Measurements from ENCODE around the gene SPEF1. TPM values are rescaled to one million over a fixed set of nuclear protein-coding genes. Genes with fewer than 3 reads are reported as not detected.

Gene SPEF1
- total RNA-seq, 1 experiment from 2014 or later: not detected

- Mint-ChIP-seq H3K4me1 (ENCODE audit: low read depth, unreplicated experiment) (no peaks in the 10 kb centered on the region), H3K27me3 (ENCODE audit: insufficient read depth, unreplicated experiment) (no peaks in the 10 kb centered on the region), H3K4me3 (ENCODE audit: unreplicated experiment) (no peak overlapping the region), H3K27ac (ENCODE audit: unreplicated experiment) (no peak overlapping the region), H3K36me3 (ENCODE audit: insufficient read depth, unreplicated experiment) (peaks cover 15% of the 10 kb centered on the region), H3K9me3 (ENCODE audit: unreplicated experiment) (no peaks in the 10 kb centered on the region)
- ChIA-PET POLR2A (no interaction called here), CTCF (no interaction called here)
- H3K27me3 ChIP-seq (replicated peaks; ENCODE audit: control insufficient read depth, insufficient read depth, low read length): no peaks in the 10 kb centered on the region
- H3K4me1 ChIP-seq: no peaks in the 10 kb centered on the region
- H3K9me3 ChIP-seq: no peaks in the 10 kb centered on the region
- H3K36me3 ChIP-seq (ENCODE audit: control insufficient read depth, insufficient read depth, low read length): 0 out of 2 replicates have a peak, but pooled peaks cover 1% of the 10 kb centered on the region
- no peak overlapping the region for H3K4me3 ChIP-seq (ENCODE audit: low read depth, low read length)
- no peak for DNase-seq
- intact Hi-C loops (cut with micrococcal nuclease; ENCODE audit: unreplicated experiment): no loop called here
- TF ChIP-seq CTCF (IDR thresholded peaks at IDR 0.05; ENCODE audit: insufficient read depth in 1 of 2, low read depth in 1 of 2, low read length in 1 of 2, severe bottlenecking in 1 of 2, unreplicated experiment in 1 of 2): no peak
- BruUV-seq (replicated peaks): no TSS peak
Measured at GRCh38 chr20:3758566-3758965, 22.7 kb downstream of the SPEF1 start.

- Histone ChIP-seq H3K36me3 (ENCODE audit: control insufficient read depth, insufficient read depth, low read length) (0 out of 2 replicates have a peak, but pooled peaks cover 1% of the 10 kb centered on the region), H3K4me1 (no peaks in the 10 kb centered on the region), H3K4me3 (ENCODE audit: low read depth, low read length) (no peak overlapping the region), H3K27me3 (replicated peaks; ENCODE audit: control insufficient read depth, insufficient read depth, low read length) (no peaks in the 10 kb centered on the region), H3K9me3 (no peaks in the 10 kb centered on the region)
- H3K27me3 Mint-ChIP-seq (ENCODE audit: insufficient read depth, unreplicated experiment): no peaks in the 10 kb centered on the region
- no peak for TF ChIP-seq CTCF (IDR thresholded peaks at IDR 0.05; ENCODE audit: insufficient read depth in 1 of 2, low read depth in 1 of 2, low read length in 1 of 2, severe bottlenecking in 1 of 2, unreplicated experiment in 1 of 2)
- DNase-seq: no peak
- intact Hi-C loops (cut with micrococcal nuclease; ENCODE audit: unreplicated experiment): no loop called here
- no TSS peak for BruUV-seq (replicated peaks)
- no peak overlapping the region for H3K4me3 Mint-ChIP-seq (ENCODE audit: unreplicated experiment)
- ChIA-PET POLR2A (no interaction called here), CTCF (interaction anchor here (0.8 to 1.5 kb wide), 4 partner anchors 8 to 63 kb away, joined by 3 to 9 read pairs (median 4); partner anchors contain the start of genes ADISSP and AP5S1)
- peaks cover 20% of the 10 kb centered on the region for H3K36me3 Mint-ChIP-seq (ENCODE audit: insufficient read depth, unreplicated experiment)
- H3K27ac Mint-ChIP-seq (ENCODE audit: unreplicated experiment): no peak overlapping the region
- H3K4me1 Mint-ChIP-seq (ENCODE audit: low read depth, unreplicated experiment): no peaks in the 10 kb centered on the region
- no peaks in the 10 kb centered on the region for H3K9me3 Mint-ChIP-seq (ENCODE audit: unreplicated experiment)
Measured at GRCh38 chr20:3757268-3757667, 24.0 kb downstream of the SPEF1 start.

GRCh38 chr20:3755814-3756480 lies 25.3 kb downstream of the SPEF1 start:
- Mint-ChIP-seq H3K4me1 (ENCODE audit: low read depth, unreplicated experiment) (no peaks in the 10 kb centered on the region), H3K27ac (ENCODE audit: unreplicated experiment) (no peak overlapping the region), H3K9me3 (ENCODE audit: unreplicated experiment) (no peaks in the 10 kb centered on the region), H3K4me3 (ENCODE audit: unreplicated experiment) (no peak overlapping the region), H3K27me3 (ENCODE audit: insufficient read depth, unreplicated experiment) (no peaks in the 10 kb centered on the region), H3K36me3 (ENCODE audit: insufficient read depth, unreplicated experiment) (peaks cover 24% of the 10 kb centered on the region)
- BruUV-seq (replicated peaks): no TSS peak
- Histone ChIP-seq H3K4me3 (ENCODE audit: low read depth, low read length) (no peak overlapping the region), H3K27me3 (replicated peaks; ENCODE audit: control insufficient read depth, insufficient read depth, low read length) (no peaks in the 10 kb centered on the region), H3K4me1 (no peaks in the 10 kb centered on the region), H3K36me3 (ENCODE audit: control insufficient read depth, insufficient read depth, low read length) (0 out of 2 replicates have a peak, but pooled peaks cover 1% of the 10 kb centered on the region), H3K9me3 (no peaks in the 10 kb centered on the region)
- DNase-seq: no peak
- no peak for TF ChIP-seq CTCF (IDR thresholded peaks at IDR 0.05; ENCODE audit: insufficient read depth in 1 of 2, low read depth in 1 of 2, low read length in 1 of 2, severe bottlenecking in 1 of 2, unreplicated experiment in 1 of 2)
- POLR2A ChIA-PET: interaction anchor here (0.5 kb wide), 1 partner anchor 919 kb away, joined by 3 read pairs; no protein-coding TSS in a partner anchor
- CTCF ChIA-PET: interaction anchor here (1.2 kb wide), 1 partner anchor 13 kb away, joined by 3 read pairs; no protein-coding TSS in a partner anchor
- intact Hi-C loops (cut with micrococcal nuclease; ENCODE audit: unreplicated experiment): no loop called here

All from Caco-2 (cell line).